ENCODE data around the gene NLK.

- TF ChIP-seq EP300 (IDR thresholded peaks at IDR 0.05) (no peak), CTCF (IDR thresholded peaks at IDR 0.05) (no peak), POLR2A (IDR thresholded peaks at IDR 0.05) (no peak)
These were observed 139.1 kb downstream of the NLK start for GRCh38 chr17:28181568-28181967.

All from tibial nerve (tissue), 4 donors.